NCI-H2107 (cell line): Measurements from ENCODE around the gene FRYL.

Experiments
- DNase-seq: peaks from one replicate; lab custom pipeline; 2025; lab: John Stamatoyannopoulos, UW

The FRYL gene

DNA sequence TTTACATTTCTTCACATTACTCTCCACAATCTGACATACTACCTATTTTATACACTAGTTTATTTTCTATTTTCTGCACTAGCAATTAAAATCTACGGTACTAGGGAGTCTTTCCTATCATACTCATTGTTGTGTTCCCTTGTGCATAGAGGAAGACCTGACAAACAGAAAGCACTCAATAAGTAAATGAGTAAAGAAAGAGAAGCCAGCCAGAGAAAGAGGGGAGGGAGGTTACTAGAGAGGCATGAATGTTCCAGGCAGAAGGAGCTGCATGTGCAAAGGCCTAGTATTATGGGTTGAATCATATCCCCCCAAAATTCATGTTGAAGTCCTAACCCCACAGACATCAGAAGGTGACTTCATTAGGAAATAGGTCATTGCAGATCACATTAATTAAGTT is 176.0 kb downstream of the FRYL start:
- DNase-seq, result no peak

DNA sequence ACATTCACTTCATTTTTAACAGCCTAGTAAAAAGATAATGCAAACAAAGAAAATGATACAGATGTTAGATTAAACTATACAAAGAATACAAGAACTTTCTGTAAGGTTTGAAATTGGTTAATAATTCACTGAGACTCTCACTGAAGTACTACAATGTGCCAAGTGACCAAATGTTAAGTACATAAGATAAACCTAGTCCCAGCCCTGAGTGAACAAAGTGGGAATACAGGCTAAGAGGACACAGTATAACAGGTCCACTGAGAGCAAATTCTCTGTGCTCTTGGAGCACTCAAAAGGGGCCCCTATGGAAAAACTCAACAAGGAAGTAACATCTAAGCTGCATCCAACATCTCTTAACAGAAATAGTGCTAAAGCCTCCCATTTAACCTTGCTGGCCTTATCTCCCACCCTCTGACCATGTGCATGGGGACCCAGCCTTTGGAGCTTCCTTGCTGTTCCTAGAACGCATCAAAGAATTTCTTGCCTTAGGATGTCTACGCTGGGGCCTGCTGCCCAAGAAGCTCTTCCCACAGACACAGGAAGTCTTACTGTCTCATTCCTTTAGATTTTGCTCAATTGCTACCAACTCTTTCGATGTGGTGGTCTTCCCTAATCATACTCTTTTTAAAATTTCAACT is 176.6 kb downstream of the FRYL start:
- no peak for DNase-seq

DNA sequence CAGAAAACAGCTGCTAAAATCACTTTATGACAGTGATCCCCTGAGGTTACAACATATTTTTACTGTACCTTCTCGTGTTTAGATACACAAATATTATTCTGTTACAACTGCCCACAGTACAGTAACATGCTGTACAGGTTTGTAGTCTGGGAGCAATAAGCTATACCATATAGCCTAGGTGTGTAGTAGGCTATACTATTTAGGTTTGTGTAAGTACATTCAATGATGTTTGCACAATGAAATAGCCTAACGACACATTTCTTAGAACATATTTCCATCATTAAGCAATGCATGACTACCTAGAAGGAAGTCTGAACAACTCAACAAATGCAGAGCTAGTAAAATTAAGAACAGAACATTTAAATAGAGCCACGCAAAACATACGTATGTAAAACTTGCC is 177.3 kb downstream of the FRYL start:
- no peak for DNase-seq

DNA sequence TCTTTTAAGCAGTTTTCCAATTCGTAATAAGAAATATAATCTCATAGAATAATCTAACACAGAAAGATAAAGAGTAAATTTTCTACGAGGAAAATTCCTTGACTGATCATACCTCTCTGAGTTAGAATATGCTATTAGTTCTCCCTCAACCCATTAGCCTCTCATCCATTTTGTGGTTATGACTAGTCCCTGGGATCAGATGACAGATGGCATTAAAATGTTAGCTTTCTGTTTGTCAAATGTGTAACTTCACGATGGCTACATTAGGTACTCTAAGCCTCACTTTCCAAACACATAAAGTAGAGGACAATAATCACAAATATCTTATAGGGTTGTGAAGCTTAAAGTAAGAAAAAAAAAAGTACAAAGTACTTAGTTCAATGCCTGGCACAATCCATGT is 177.9 kb downstream of the FRYL start:
- DNase-seq, result peak; percentile 41

DNA sequence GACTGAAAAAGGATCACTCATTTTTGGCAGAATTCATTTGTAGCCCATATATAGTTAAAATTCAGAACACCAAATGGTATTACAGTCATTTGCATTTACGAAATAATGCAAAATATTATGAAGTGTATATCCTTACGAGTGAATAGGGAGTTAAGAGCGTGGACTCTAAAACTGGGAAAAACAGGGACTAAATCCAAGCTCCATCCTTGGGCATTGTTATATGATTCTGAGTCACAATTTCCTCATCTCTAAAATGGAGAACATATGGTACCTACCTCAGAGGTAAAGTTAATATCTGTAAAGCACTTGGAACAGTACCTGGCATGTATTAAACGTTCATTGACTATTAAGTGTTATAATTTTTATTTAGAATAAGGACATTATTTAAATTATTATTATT is 183.7 kb downstream of the FRYL start:
- no peak for DNase-seq

DNA sequence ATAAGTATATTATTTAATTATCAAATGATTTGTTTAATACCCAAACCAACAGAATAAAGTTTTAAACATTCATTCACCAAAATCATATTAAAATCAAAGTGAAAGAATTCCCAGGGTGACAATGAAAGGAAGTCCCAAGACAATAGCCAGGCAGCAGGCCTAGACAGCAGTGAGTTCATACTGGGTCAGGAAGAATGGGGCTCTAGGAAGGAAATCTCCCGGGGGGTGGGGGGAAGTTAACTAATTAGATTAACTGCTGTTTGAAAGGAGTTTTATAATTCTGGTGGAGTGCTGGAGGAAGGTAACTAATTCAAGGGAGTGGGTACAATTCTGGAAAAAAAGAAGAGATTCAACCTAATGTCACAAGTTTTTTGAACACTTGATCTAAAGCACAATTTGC is 185.9 kb downstream of the FRYL start:
- DNase-seq, result no peak

DNA sequence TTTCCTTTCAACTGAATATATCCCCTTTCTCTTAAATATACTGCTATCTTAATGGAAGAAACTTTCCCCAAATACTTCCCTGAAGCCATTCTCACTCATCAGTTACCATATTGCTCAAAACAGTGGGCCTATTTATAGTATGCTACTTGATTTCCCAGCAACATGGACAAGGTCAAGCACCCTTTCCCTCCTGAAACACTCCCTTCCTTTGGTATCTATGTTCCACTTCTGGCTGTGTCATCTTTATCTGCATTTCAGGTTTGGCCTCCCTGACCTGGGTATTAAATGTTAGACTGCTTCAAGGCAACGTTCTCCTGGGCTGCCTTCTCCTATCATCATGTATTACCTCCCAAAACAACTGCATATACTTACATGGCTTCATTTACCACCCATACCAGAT is 188.7 kb downstream of the FRYL start:
- DNase-seq, result no peak

DNA sequence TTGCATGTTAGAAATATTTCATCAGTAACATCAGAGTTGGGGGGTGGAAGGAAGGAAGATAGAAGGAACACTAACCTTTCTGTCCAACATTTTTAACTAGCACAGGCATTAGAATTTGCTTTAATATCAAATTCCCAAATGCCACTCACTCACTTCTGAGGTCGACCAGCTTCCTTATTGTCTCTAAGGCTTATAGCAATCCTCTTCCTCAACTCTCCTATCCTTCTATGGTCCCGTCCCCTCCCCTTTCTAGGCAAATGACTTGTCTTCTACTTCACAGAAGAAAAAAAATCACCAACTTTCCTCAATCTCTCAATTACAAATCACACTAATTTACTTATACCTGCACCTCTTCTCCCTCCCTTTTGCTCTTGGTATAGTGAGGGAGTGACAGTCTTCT is 189.2 kb downstream of the FRYL start:
- no peak for DNase-seq

DNA sequence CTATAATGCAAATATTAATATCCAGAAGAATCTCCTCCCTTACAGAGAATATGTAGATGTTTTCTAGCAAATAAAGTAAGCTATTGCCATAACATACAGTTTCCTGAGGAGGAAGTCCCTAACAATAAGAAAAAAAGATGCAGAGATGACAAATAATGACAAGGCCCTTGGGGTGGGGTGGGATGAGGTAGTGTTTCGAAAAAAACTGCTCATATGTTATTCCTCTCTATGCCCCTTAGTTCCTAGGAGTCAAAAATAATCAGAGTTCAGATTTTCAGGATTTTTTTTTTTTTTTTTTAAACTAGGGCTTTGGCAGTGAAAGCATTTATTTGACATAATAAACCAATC is 191.0 kb downstream of the FRYL start:
- no peak for DNase-seq

DNA sequence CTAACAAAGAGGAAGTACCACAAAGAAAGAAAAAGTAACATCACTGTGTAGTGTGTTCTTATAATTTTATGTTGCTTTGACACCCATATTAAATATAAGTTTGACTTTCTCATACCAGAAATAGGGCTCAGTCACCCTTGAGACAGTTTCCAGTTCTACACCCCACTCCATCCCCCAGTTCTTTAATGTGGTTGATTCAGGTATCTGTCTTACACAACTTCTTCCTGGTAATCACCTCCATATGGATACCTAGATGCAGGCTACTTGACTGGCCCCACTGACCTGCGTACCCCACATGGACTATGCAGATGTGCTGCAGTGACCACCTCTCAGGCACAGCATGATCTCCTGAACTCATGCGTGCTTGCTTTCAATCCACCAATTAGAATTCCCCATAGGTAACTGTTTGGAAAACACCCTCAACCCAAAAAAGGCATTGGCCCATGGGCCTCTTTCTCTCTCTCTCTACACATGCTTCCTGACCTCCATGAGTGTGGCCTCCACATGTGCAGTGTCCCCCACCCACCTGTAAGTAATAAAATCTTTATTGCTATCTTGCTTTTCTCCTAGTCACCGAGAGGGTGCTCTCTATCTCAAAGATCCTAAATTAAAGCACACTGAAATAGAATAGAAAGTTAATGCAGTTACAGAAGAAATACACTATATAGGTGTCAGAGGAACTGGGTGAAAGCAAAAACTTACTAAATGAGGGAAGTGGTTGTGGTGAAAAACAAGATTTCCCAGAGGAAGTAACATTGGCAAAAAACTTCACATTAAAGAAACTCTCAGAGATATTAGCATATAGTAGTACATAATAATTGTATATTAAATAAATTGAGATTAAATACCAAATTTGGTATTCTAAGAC is 191.6 kb downstream of the FRYL start:
- no peak for DNase-seq

DNA sequence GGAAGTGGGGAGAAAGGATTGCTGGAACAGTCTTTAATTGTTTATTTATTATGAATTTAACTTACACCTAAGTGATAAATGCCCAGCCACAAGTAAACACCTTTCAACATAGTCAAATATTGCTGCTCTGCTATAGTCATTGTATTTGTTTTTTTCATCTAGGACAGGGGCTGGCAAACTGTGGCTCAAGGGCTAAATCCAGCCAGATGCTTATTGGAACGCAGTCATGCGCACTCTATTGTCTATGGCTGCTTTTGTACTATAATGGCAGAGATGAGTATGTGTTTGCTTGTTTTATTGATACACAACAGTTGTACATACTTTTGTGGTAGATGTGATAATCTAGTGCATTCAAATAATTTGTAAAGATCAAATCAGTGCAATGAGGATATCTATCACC is 194.7 kb downstream of the FRYL start:
- no peak for DNase-seq

DNA sequence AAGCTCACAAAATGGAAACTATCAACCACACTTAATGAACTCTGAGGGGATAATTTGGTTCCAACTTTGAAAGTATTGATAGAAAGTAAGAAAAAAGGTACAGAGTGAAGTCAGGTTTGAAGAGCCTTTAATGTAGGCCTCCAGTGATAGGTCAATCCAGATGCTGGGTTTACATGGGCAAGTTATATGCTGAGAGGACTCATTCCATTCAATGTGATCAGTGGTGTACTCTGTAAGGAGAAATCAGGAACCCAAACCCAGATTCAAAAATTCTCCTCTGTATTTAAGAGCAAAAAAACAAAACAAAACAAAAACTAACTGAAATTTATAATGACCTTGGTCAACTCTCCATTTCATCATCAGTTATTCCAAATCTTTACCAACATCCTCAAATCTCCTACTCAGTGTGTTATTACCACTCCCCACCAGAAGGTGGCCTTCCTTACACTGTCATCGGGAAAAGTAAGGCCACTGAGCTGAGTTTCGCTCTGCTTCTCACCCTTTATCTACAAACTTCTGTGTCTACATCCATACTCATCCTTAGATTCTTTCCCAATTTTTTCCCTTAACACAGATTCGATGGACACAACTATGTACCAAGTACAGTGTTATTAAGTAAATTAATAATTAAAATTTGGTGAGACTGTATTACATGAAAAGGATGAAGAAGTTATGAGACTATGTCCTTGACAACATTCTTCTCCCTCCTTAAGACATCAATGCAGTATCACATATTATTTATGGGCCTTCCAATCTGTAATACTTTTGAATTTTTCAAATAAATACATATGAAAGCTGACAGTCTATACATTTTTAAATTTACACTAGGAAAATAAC is 201.7 kb downstream of the FRYL start:
- DNase-seq, result peak; percentile 2

DNA sequence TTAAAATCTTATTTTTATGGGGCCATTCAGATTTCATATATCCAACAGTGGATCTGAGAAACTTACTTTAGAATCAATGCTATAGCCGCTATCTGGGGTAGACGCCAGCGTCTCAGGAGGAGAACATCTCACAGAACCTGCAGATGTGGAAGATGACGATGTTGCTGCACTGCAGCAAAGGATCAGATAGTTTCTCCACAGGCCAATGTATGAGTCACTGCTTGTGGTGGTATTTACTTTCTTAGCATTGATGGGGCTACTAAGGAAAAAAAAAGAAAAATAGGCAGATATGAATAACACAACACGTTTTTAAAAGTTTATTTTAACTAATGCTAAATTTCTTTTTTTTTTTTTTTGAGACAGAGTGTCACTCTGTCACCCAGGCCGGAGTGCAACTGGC is 204.1 kb downstream of the FRYL start:
- DNase-seq, result no peak

DNA sequence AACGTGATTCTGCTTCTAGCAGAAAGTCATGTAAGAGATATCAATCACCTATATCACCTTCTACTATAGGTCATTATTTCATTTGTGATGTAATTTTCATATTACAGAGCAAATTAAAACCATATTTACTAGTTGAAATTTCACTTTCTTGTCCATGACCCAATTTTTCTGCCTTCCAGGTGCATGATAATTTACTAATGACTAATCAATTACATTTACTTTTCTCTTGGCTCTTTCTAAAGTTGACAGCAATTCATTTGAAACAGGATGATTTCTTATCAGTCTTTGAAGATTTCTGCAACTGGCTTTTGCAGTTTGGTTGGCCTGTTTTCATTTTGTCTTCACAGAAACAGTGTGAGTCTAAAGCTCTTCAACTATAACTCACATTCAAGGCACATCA is 208.6 kb downstream of the FRYL start:
- no peak for DNase-seq

DNA sequence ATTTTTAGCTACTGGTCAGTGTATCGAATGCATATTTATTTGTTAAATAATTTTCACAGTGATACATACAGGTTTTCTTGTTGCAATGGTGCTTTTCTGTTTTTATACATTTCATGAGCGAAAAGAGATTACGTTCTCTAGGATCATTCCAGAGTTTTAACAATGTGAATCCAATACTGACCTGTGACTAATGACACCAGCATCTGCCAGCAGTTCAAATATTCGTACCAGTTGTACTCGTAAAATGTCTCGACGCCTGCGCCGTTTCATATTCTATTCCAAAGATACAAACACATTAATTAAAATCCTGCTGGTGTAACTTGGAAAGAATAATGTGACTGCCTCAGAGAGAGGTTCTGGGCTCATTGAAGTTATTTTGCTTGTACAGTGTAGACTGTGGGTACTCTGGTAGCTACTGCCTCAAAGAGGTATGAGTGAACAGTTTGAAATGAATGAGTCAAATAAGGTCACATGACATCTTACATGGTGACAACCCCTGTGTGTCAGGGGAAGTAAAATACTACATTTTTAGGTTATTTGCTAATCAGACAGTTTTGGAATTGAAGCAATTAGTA is 209.3 kb downstream of the FRYL start:
- DNase-seq, result no peak

DNA sequence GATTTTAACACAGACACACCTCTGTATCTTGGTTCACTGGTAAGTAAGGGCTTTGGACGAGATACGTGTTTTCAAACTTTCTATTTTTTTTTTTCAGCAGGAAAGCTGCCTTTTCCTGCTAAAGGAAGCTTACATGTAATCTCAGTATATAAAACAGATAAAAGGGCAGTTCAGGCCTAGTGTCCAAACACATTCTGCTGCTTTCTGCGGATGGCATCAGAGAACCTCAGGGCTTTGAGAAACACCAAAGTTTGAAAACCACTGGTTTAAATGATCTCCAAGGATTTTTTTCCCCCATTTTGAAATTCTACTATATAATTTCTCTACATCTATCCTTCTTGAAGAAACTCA is 214.1 kb downstream of the FRYL start:
- no peak for DNase-seq

DNA sequence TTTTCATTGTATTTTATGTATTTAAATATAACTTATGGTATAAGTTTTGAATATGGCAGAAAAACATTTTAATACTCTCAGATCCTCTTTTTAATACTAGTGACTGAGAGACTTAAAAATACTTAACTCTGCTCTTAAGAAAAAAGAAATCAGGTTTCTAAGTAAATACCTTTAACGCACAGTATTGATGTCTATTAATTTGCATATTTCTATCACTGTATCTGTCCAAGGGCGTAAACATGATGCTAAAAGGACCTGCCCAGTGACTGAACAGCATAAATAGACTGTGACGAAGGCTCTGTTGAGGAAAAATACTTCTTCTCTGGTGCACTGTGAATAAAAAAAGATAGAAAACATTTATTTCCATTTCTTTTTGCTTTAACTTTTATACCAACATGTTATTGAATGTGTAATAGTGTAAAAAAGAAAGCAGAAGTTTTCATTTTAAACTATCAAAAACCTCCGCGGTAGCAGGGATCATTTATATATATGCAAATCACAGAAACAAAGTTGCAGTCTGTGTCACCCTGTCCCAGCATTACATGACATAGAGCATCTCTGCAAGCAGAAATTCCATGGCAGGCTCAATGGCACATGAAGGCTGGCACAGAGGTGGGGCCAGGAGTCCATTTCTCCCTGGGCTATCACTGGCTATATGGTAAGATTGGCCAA is 214.6 kb downstream of the FRYL start:
- DNase-seq, result no peak

DNA sequence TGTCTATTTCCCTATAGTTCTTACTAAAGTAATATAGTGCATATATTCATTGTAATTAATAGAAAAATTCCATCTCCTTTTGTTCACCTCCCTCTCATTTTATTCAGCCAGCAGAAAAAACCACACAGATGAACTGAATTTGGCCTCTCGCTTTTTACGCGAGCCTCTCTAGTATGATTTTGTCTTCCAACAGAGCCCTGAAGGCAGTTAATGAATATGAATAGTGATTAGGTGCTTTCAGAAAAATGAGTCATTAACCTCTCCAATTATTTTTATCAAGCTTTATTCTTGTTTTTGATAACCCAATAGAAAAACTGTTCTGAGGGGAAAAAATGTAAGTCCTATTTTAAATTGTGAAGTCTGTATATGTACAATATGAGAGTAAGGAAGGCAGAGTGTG is 215.9 kb downstream of the FRYL start:
- no peak for DNase-seq

DNA sequence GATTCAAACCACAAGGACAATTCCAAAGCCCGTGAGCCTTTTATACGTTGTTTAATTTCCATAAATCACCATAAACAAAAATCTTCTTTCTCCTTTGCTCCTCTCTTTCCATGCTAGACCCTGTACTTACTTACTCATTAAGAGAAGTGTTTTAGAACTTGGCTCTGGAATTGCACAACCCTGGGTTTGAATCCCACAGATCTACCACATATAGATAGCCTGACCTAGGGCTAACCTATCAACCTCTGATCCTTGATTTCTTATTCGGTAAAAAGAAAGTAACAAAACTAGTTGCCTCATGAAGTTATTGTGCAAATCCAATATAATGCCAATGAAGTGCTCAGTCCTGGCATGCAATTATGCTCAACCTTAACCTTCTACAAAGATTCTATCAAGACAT is 221.3 kb downstream of the FRYL start:
- no peak for DNase-seq

DNA sequence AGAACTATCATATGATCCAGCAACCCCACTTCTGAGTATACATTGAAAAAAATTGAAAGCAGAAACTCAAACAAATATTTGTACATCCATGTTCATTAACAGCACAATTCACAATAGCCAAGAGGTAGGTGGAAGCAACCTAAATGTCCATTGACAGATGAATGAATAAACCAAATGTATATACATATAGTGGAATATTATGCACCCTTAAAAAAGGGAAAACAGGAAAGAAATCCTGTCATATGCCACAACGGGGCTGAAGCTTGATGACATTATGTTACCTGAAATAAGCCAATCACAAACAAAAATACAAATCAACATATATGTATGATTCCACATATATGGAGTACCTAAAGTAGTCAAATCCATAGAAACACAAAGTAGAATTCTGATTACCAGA is 222.1 kb downstream of the FRYL start:
- no peak for DNase-seq

DNA sequence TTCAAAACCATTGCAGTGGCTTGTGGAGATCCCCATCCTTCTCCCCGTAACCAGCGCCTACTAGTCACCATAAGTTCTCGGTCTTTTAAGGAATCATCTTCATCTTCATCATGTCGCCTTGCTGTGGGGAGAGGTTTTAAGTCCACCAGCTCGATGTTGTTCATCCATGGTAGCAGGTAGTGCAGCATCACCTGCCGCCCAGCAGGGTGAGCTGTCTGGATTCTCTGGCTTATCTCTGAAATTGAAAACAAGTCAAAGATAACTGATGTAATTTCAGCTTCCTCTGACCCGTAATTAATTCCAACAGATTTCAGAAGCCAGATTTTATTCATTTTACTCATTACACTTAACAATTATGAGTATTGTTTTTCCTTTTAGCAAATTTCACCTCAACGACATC is 222.6 kb downstream of the FRYL start:
- no peak for DNase-seq

DNA sequence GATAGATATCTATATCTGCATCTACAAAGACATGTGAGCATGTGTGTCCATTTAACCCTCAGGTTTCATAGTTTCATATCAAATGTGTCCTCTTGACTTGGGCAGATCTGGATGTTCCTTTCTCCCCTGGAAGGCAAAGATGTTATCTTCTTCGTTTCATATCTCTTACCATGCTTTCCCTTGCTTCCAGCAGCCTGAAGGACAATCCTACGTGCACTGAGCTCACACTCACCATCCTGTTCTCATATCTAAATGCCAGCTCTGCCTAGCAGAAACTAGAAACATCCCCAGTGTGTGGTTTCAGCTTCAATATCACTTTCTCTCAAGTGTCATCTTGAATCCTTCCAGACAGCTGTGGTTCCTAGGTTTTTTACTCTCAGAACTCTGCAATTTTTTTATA is 223.8 kb downstream of the FRYL start:
- DNase-seq, result no peak
